Mesothelial cell of epicardium (in vitro differentiated cells): ENCODE measurements around the gene SPATA33. TPM values are rescaled to one million over a fixed set of nuclear protein-coding genes. Genes with fewer than 3 reads are reported as not detected.
"Not testable (repeated sequence)": the region's sequence is repeated elsewhere in the genome, so short reads cannot be mapped to it uniquely, and the experiment has no call there.

Experiments
- DNase-seq, 2 experiments: peaks; one replicate each; pipeline ENCODE4 v3.0.0; 2021; ENCODE audit warnings: low spot score in 2 of 2; ENCODE audit not compliant: unreplicated experiment in 2 of 2
- H3K27ac Mint-ChIP-seq: 2 replicates; pipeline ENCODE4 v1.8.0; 2021; ENCODE audit warnings: mixed read lengths
- H3K27me3 Mint-ChIP-seq: 2 replicates; pipeline ENCODE4 v1.8.0; 2021; ENCODE audit warnings: low read depth, mixed read lengths
- H3K36me3 Mint-ChIP-seq: 2 replicates; pipeline ENCODE4 v1.8.0; 2021; ENCODE audit warnings: mixed read lengths
- H3K4me1 Mint-ChIP-seq: 2 replicates; pipeline ENCODE4 v1.8.0; 2021; ENCODE audit warnings: mixed read lengths
- H3K4me3 Mint-ChIP-seq: 2 replicates; pipeline ENCODE4 v1.8.0; 2021; ENCODE audit warnings: mild to moderate bottlenecking, moderate library complexity, mixed read lengths
- H3K9me3 Mint-ChIP-seq: 2 replicates; pipeline ENCODE4 v1.8.0; 2021; ENCODE audit warnings: mixed read lengths
- CTCF ChIP-seq: fragments of 200-600 bp; sonication (generic); IDR thresholded peaks from one replicate; pipeline ENCODE4 v1.5.0; 2021; ENCODE audit warnings: antibody characterized with exemption; ENCODE audit not compliant: unreplicated experiment
- total RNA-seq: library from RNA; stranded (reverse); gene quantifications from 3 replicates; pipeline ENCODE4 v1.2.1, GENCODE V29; 2021

SPATA33 gene
- total RNA-seq, 1 donor from 2014 or later = 14.4 TPM

- Mint-ChIP-seq H3K27ac (peak overlapping the region; percentile 5), H3K36me3 (no peaks in the 10 kb centered on the region), H3K4me3 (no peak overlapping the region), H3K9me3 (no peaks in the 10 kb centered on the region), H3K4me1 (peaks cover 2% of the 10 kb centered on the region), H3K27me3 (peaks cover 41% of the 10 kb centered on the region)
- TF ChIP-seq CTCF = no peak
- DNase-seq = no peak
Measured at GRCh38 chr16:89623511-89624261, 34.0 kb upstream of the SPATA33 start.

- Mint-ChIP-seq H3K27me3 (peaks cover 39% of the 10 kb centered on the region), H3K4me3 (no peak overlapping the region), H3K27ac (no peak overlapping the region), H3K36me3 (no peaks in the 10 kb centered on the region), H3K9me3 (no peaks in the 10 kb centered on the region), H3K4me1 (peaks cover 2% of the 10 kb centered on the region)
- no peak for DNase-seq
- no peak for TF ChIP-seq CTCF
Measured at GRCh38 chr16:89624777-89625761, 32.6 kb upstream of the SPATA33 start.

GRCh38 chr16:89629827-89630610, 27.6 kb upstream of the SPATA33 start:
- Mint-ChIP-seq H3K4me1 (no peaks in the 10 kb centered on the region), H3K36me3 (no peaks in the 10 kb centered on the region), H3K27me3 (peaks cover 31% of the 10 kb centered on the region), H3K4me3 (no peak overlapping the region), H3K27ac (no peak overlapping the region), H3K9me3 (no peaks in the 10 kb centered on the region)
- no peak for TF ChIP-seq CTCF
- no peak for DNase-seq

- H3K4me1 Mint-ChIP-seq = no peaks in the 10 kb centered on the region
- no peak for DNase-seq
- no peak overlapping the region for H3K4me3 Mint-ChIP-seq
- no peak overlapping the region for H3K27ac Mint-ChIP-seq
- H3K9me3 Mint-ChIP-seq = no peaks in the 10 kb centered on the region
- TF ChIP-seq CTCF = no peak
- peaks cover 43% of the 10 kb centered on the region for H3K27me3 Mint-ChIP-seq
- no peaks in the 10 kb centered on the region for H3K36me3 Mint-ChIP-seq
Measured at GRCh38 chr16:89633064-89633631, 24.5 kb upstream of the SPATA33 start.

- DNase-seq, H3K9me3 Mint-ChIP-seq, H3K4me3 Mint-ChIP-seq, H3K4me1 Mint-ChIP-seq, H3K27ac Mint-ChIP-seq, H3K36me3 Mint-ChIP-seq: not testable (repeated sequence)
- H3K27me3 Mint-ChIP-seq = peaks cover 43% of the 10 kb centered on the region
Measured at GRCh38 chr16:89634463-89635385, 22.9 kb upstream of the SPATA33 start.
